ENCODE data around the gene SUCLA2. TPM values are rescaled to one million over a fixed set of nuclear protein-coding genes. Genes with fewer than 3 reads are reported as not detected.

Gene SUCLA2
- total and polyA plus RNA-seq, 12 donors = 20.4 to 104 (median 55.3) TPM

DNA sequence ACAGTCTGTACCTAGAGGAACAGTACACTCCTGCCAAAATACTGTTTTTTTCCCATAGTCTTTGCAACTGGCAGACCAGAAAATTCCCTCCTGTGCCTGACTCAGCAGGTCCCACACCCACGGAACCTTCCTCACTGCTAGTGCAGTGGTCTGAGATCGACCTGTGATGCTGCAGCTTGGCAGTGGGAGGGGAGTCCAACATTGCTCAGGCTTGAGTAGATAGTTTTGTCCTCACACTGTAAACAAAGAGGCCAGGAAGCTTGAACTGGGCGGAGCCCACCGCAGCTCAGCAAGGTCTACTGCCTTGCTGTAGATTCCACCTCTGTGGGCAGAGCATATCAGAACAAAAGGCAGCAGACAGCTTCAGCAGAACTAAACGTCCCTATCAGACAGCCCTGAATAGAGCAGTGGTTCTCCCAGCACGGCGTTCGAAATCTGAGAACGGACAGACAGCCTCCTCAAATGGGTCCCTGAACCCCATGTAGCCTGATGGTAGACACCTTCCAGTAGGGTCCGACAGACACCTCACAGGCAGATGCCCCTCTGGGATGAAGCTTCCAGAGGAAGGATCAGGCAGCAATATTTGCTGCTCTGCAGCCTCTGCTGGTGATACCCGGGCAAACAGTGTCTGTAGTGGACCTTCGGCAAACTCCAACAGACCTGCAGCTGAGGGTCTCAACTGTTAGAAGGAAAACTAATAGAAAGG, 92.7 kb downstream of the SUCLA2 start:
- Histone ChIP-seq H3K36me3 (replicated peaks in 1 of 2) (no peaks in the 10 kb centered on the region), H3K9me3 (replicated peaks in 1 of 3) (no peaks in the 10 kb centered on the region), H3K4me3 (no peak overlapping the region), H3K27ac (no peak overlapping the region), H3K4me1 (replicated peaks in 1 of 2) (peaks cover 3 to 4% of the 10 kb centered on the region in 2 donors), H3K27me3 (no peaks in the 10 kb centered on the region)
- intact Hi-C loops (cut with DNase I) = no loop called here
- WGBS, 4 donors = 79 to 86% (median 85%) methylated on average over 7 to 12 of the region's 12 CpGs
- no peak for TF ChIP-seq CTCF (IDR thresholded peaks at IDR 0.05)
- TF ChIP-seq POLR2A (IDR thresholded peaks at IDR 0.05) = no peak
- no peak for DNase-seq

GRCh38 chr13:47904891-47905290, 96.2 kb downstream of the SUCLA2 start:
- no peak overlapping the region for H3K27ac ChIP-seq

DNA sequence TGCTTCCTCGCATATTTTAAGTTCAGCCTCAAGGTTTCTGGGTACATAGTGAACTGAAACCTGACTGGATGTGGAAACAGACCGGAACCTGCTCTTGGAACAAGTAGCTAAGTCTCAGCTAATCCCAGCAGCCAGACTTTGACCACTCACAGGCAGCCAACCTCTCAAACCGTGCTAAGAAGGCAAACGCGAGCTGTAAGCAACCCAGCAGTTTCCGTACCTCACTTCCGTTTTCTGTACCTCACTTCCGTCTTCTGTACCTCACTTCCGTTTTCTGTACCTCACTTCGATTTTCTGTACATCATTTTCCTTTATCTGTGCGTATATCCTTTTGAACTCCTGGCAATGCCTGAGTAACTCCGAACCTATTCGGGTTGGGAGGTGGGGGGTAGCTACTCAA, 96.8 kb downstream of the SUCLA2 start:
- WGBS, 4 donors = 74 to 84% (median 80%) methylated on average over 13 of the region's 13 CpGs
- peak overlapping the region in 2 of 5 donors; percentile 69 to 76 for H3K27ac ChIP-seq
- intact Hi-C loops (cut with DNase I) = no loop called here
- peaks cover 3 to 4% of the 10 kb centered on the region in 2 donors for H3K4me1 ChIP-seq (replicated peaks in 1 of 2)
- H3K27me3 ChIP-seq = no peaks in the 10 kb centered on the region
- DNase-seq = peak in 6 of 7 donors; percentile 36 to 62 (median 48)
- no peaks in the 10 kb centered on the region for H3K9me3 ChIP-seq (replicated peaks in 1 of 3)
- TF ChIP-seq CTCF (IDR thresholded peaks at IDR 0.05) (no peak), POLR2A (IDR thresholded peaks at IDR 0.05) (no peak)
- H3K36me3 ChIP-seq (replicated peaks in 1 of 2) = no peaks in the 10 kb centered on the region
- peak overlapping the region in 2 of 4 donors; percentile 5 to 49 for H3K4me3 ChIP-seq

More at GRCh38 chr13:47904891-47905290, 96.2 kb downstream of the SUCLA2 start:
- Histone ChIP-seq H3K36me3 (replicated peaks in 1 of 2) (no peaks in the 10 kb centered on the region), H3K27me3 (no peaks in the 10 kb centered on the region), H3K4me1 (replicated peaks in 1 of 2) (peaks cover 3 to 4% of the 10 kb centered on the region in 2 donors), H3K9me3 (replicated peaks in 1 of 3) (no peaks in the 10 kb centered on the region), H3K4me3 (no peak overlapping the region)
- intact Hi-C loops (cut with DNase I) = no loop called here
- WGBS, 4 donors = 59 to 69% (median 68%) methylated on average over 1 of the region's 1 CpG
- TF ChIP-seq POLR2A (IDR thresholded peaks at IDR 0.05) (no peak), CTCF (IDR thresholded peaks at IDR 0.05) (no peak)
- no peak for DNase-seq

DNA sequence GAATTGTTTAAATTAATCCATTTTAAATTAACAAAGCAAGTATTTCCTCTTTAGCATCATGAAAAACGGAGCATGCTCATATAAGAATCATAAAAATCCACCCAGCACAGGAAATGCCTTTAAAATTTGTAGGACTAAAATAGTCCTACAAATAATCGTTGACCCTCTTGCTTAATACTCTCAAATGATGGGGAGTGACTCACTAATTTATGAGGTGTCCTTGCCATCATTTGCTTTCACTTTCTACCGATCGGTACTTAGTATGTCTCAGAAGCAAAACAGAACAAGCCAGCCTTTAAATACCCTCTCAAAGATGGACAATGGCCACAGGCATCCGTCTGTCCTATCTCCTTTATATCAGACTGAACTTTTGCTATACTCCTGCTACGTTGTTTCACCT, 97.2 kb downstream of the SUCLA2 start:
- H3K4me3 ChIP-seq = peak overlapping the region in 2 of 4 donors; percentile 5 to 49
- H3K9me3 ChIP-seq (replicated peaks in 1 of 3) = no peaks in the 10 kb centered on the region
- DNase-seq = peak in 1 of 7 donors; percentile 6
- H3K27ac ChIP-seq = peak overlapping the region in 2 of 5 donors; percentile 69 to 76
- H3K27me3 ChIP-seq = no peaks in the 10 kb centered on the region
- intact Hi-C loops (cut with DNase I) = no loop called here
- H3K4me1 ChIP-seq (replicated peaks in 1 of 2) = peaks cover 3 to 4% of the 10 kb centered on the region in 2 donors
- 19 to 36% (median 29%) methylated on average over 6 of the region's 6 CpGs for WGBS, 4 donors
- TF ChIP-seq CTCF (IDR thresholded peaks at IDR 0.05) (no peak), POLR2A (IDR thresholded peaks at IDR 0.05) (no peak)
- no peaks in the 10 kb centered on the region for H3K36me3 ChIP-seq (replicated peaks in 1 of 2)

Data from adrenal gland (tissue), 12 donors.